GM23338 (cell line): Measurements from ENCODE around the gene PNLIPRP2. TPM values are rescaled to one million over a fixed set of nuclear protein-coding genes. Genes with fewer than 3 reads are reported as not detected.

Experiments used
- ATAC-seq: fragments of 200-7000 bp; cut with Tn5 transposase; 3 replicates; pipeline ENCODE4 v1.9.1; 2020
- DNase-seq: peaks from one replicate; pipeline ENCODE4 v3.0.0-alpha.2; 2015; ENCODE audit warnings: low spot score
- H2AFZ ChIP-seq: fragments of 200-600 bp; sonication (generic); 2 replicates; pipeline ENCODE4 v1.8.0; 2016; ENCODE audit warnings: antibody characterized with exemption, mild to moderate bottlenecking, moderate library complexity
- H3F3A ChIP-seq: fragments of 200-600 bp; sonication (generic); replicated peaks from 2 replicates; pipeline ENCODE4 v1.8.0; 2017; ENCODE audit warnings: antibody characterized with exemption, mixed run types, low read depth
- H3K27ac ChIP-seq: fragments of 200-600 bp; sonication (generic); 2 replicates; pipeline ENCODE4 v1.6.1; 2016; ENCODE audit warnings: low read depth
- H3K27me3 ChIP-seq: fragments of 200-600 bp; sonication (generic); 2 replicates; pipeline ENCODE4 v1.8.0; 2016; ENCODE audit warnings: mild to moderate bottlenecking, mixed run types, moderate library complexity; ENCODE audit not compliant: insufficient read depth
- H3K36me3 ChIP-seq: fragments of 200-600 bp; sonication (generic); 2 replicates; pipeline ENCODE4 v1.8.0; 2016; ENCODE audit warnings: mild to moderate bottlenecking; ENCODE audit not compliant: insufficient read depth
- H3K4me1 ChIP-seq: fragments of 200-600 bp; sonication (generic); 2 replicates; pipeline ENCODE4 v1.8.0; 2016; ENCODE audit warnings: mild to moderate bottlenecking, moderate library complexity; ENCODE audit not compliant: insufficient read depth
- H3K4me2 ChIP-seq: fragments of 200-600 bp; sonication (generic); 2 replicates; pipeline ENCODE4 v1.7.1; 2017; ENCODE audit warnings: mixed run types
- H3K4me3 ChIP-seq: fragments of 200-600 bp; sonication (generic); 2 replicates; pipeline ENCODE4 v1.6.1; 2016; ENCODE audit warnings: mixed run types
- H3K79me2 ChIP-seq: fragments of 200-600 bp; sonication (generic); replicated peaks from 2 replicates; pipeline ENCODE4 v1.8.0; 2017; ENCODE audit warnings: mild to moderate bottlenecking; ENCODE audit not compliant: insufficient read depth
- H3K9me2 ChIP-seq: fragments of 200-600 bp; sonication (generic); 2 replicates; pipeline ENCODE4 v1.8.0; 2017; ENCODE audit not compliant: insufficient read depth
- H4K20me1 ChIP-seq: fragments of 200-600 bp; sonication (generic); replicated peaks from 2 replicates; pipeline ENCODE4 v1.8.0; 2017; ENCODE audit warnings: mild to moderate bottlenecking; ENCODE audit not compliant: insufficient read depth
- H3K27ac Mint-ChIP-seq: 2 replicates; pipeline ENCODE4 v1.8.0; 2020; ENCODE audit warnings: inconsistent platforms, mild to moderate bottlenecking, moderate library complexity, mixed read lengths
- H3K27me3 Mint-ChIP-seq: 3 replicates; pipeline ENCODE4 v1.8.0; 2022; ENCODE audit warnings: low read depth, mild to moderate bottlenecking, moderate library complexity, mixed read lengths, inconsistent platforms; ENCODE audit not compliant: insufficient read depth, poor library complexity
- H3K36me3 Mint-ChIP-seq: 3 replicates; pipeline ENCODE4 v1.8.0; 2021; ENCODE audit warnings: low read depth, mild to moderate bottlenecking, inconsistent platforms, moderate library complexity, mixed read lengths
- H3K4me1 Mint-ChIP-seq: 3 replicates; pipeline ENCODE4 v1.8.0; 2020; ENCODE audit warnings: mild to moderate bottlenecking, inconsistent platforms, mixed read lengths
- H3K4me3 Mint-ChIP-seq: 3 replicates; pipeline ENCODE4 v1.8.0; 2021; ENCODE audit warnings: moderate library complexity, mild to moderate bottlenecking, inconsistent platforms, mixed read lengths
- H3K9me3 Mint-ChIP-seq: 3 replicates; pipeline ENCODE4 v1.8.0; 2020; ENCODE audit warnings: moderate library complexity, mild to moderate bottlenecking, inconsistent platforms, mixed read lengths
- CREB1 ChIP-seq: fragments of 250-450 bp; sonication (Bioruptor Pico); IDR thresholded peaks from 2 replicates; pipeline ENCODE4 v1.5.0; 2020; ENCODE audit warnings: low read depth, mild to moderate bottlenecking, moderate library complexity
- CTCF ChIP-seq, 2 experiments: fragments of 200-600 bp in 1 of 2; sonication (generic) in 1 of 2; conservative IDR thresholded peaks; 2 replicates each; pipeline versions ENCODE4 v1.5.1 to v1.6.1; 2016 to 2017; ENCODE audit warnings: antibody characterized with exemption in 2 of 2, low read depth in 2 of 2, mild to moderate bottlenecking in 2 of 2, moderate library complexity in 1 of 2
- ETS1 ChIP-seq: IDR thresholded peaks from 2 replicates; pipeline ENCODE4 v1.6.1; 2016; ENCODE audit warnings: antibody characterized with exemption
- EZH2 ChIP-seq: fragments of 200-600 bp; sonication (generic); IDR thresholded peaks from one replicate; pipeline ENCODE4 v1.8.0; 2017; ENCODE audit warnings: antibody characterized with exemption, mild to moderate bottlenecking, low read depth; ENCODE audit not compliant: unreplicated experiment
- EZH2phosphoT487 ChIP-seq: fragments of 200-600 bp; sonication (generic); IDR thresholded peaks from one replicate; pipeline ENCODE4 v1.8.1; 2018; ENCODE audit warnings: antibody characterized with exemption; ENCODE audit not compliant: unreplicated experiment
- JUNB ChIP-seq: IDR thresholded peaks from one replicate; pipeline ENCODE4 v1.6.1; 2016; ENCODE audit warnings: antibody characterized with exemption; ENCODE audit not compliant: unreplicated experiment
- NANOG ChIP-seq: IDR thresholded peaks from 2 replicates; pipeline ENCODE4 v1.6.1; 2016; ENCODE audit warnings: antibody characterized with exemption, borderline replicate concordance
- POLR2AphosphoS5 ChIP-seq: IDR thresholded peaks from 2 replicates; pipeline ENCODE4 v1.6.1; 2016; ENCODE audit warnings: antibody characterized with exemption, low read depth
- REST ChIP-seq: IDR thresholded peaks from one replicate; pipeline ENCODE4 v1.6.1; 2018; ENCODE audit warnings: antibody characterized with exemption; ENCODE audit not compliant: unreplicated experiment
- STAT1 ChIP-seq: IDR thresholded peaks from one replicate; pipeline ENCODE4 v1.6.1; 2016; ENCODE audit warnings: antibody characterized with exemption; ENCODE audit not compliant: unreplicated experiment
- ZNF114 ChIP-seq: fragments of 250-450 bp; sonication (Bioruptor Pico); IDR thresholded peaks from 2 replicates; pipeline ENCODE4 v1.5.0; 2020; ENCODE audit warnings: mild to moderate bottlenecking, moderate library complexity
- ZNF331 ChIP-seq: fragments of 250-450 bp; sonication (Bioruptor Pico); IDR thresholded peaks from 2 replicates; pipeline ENCODE4 v1.5.0; 2020; ENCODE audit warnings: low read depth, mild to moderate bottlenecking, moderate library complexity
- ZNF462 ChIP-seq: fragments of 250-450 bp; sonication (Bioruptor Pico); IDR thresholded peaks from 2 replicates; pipeline ENCODE4 v1.5.0; 2020; ENCODE audit warnings: mild to moderate bottlenecking, moderate library complexity
- polyA plus RNA-seq: library from polyadenylated mRNA; unstranded; fragments of >200 nt; fragmentation: Nextera tagmentation; extraction: Ambion mirVana; gene quantifications from 2 replicates; pipeline ENCODE4 v1.2.1, GENCODE V29; 2016
- total RNA-seq: library from RNA; depleted of rRNA; stranded (reverse); fragments of >200 nt; shearing (Covaris generic); gene quantifications from 2 replicates; pipeline ENCODE4 v1.2.3, GENCODE V29; 2014

Gene PNLIPRP2
- total and polyA plus RNA-seq, 2 experiments from 2014 or later = 0.24 TPM; not detected in 1

DNA sequence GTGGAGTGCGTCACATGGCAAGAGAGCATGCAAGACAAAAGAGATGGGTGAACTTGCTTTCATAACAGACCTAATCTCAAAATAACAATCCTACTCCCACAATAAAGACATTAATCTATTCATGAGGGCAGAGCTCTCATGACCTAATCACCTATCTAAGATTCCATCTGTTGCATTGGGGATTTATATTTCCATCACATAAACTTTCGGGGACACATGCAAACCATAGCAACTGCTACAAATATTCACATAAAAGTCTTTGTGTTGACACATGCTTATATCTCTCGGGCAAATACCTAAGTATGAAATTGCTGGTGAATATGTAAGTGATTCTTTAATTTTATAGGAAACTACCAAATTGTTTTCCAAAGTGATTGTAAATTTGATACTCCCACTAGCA, 46.0 kb upstream of the PNLIPRP2 start:
- Histone ChIP-seq H3K27me3 (no peaks in the 10 kb centered on the region), H3K9me2 (0 out of 2 replicates have a peak, but pooled peaks cover 8% of the 10 kb centered on the region), H4K20me1 (no peaks in the 10 kb centered on the region), H2AFZ (no peak overlapping the region), H3K36me3 (no peaks in the 10 kb centered on the region), H3K79me2 (no peaks in the 10 kb centered on the region), H3K27ac (no peak overlapping the region), H3K4me3 (no peak overlapping the region), H3K4me2 (no peak overlapping the region), H3F3A (no peaks in the 10 kb centered on the region), H3K4me1 (no peaks in the 10 kb centered on the region)
- ATAC-seq (no peak), DNase-seq (no peak)
- TF ChIP-seq ZNF462 (CRISPR knock-in tag) (no peak), EZH2 (no peak), REST (no peak), ETS1 (no peak), CREB1 (CRISPR knock-in tag) (no peak), NANOG (no peak), CTCF (conservative IDR thresholded peaks at IDR 0.05; ENCODE audit: low read depth in 2 of 2) (no peak), EZH2phosphoT487 (no peak), ZNF114 (no peak), POLR2AphosphoS5 (no peak), STAT1 (no peak), ZNF331 (CRISPR knock-in tag) (no peak), JUNB (no peak)
- H3K36me3 Mint-ChIP-seq = no peaks in the 10 kb centered on the region
- no peaks in the 10 kb centered on the region for H3K4me1 Mint-ChIP-seq
- H3K27me3 Mint-ChIP-seq = peaks cover 1% of the 10 kb centered on the region
- H3K27ac Mint-ChIP-seq = no peak overlapping the region
- no peak overlapping the region for H3K4me3 Mint-ChIP-seq
- no peaks in the 10 kb centered on the region for H3K9me3 Mint-ChIP-seq
